ENCODE measurements around the gene RNF180.

The RNF180 gene

GRCh38 chr5:64417390-64417789, 251.7 kb downstream of the RNF180 start:
- H3K27ac ChIP-seq = no peak overlapping the region
- H3K9me3 ChIP-seq = no peaks in the 10 kb centered on the region
- no peaks in the 10 kb centered on the region for H3K4me1 ChIP-seq (ENCODE audit: control insufficient read depth in 1 of 2, insufficient read depth in 1 of 2, low read depth in 1 of 2, low read length in 1 of 2)
- H3K4me3 ChIP-seq (ENCODE audit: low read depth in 1 of 2, low read length in 1 of 2) = no peak overlapping the region
- H3K27me3 ChIP-seq = no peaks in the 10 kb centered on the region
- TF ChIP-seq CTCF (IDR thresholded peaks at IDR 0.05) = no peak
- H3K36me3 ChIP-seq = no peaks in the 10 kb centered on the region

GRCh38 chr5:64418013-64418412, 252.4 kb downstream of the RNF180 start:
- Histone ChIP-seq H3K4me3 (ENCODE audit: low read depth in 1 of 2, low read length in 1 of 2) (no peak overlapping the region), H3K27ac (no peak overlapping the region), H3K4me1 (ENCODE audit: control insufficient read depth in 1 of 2, insufficient read depth in 1 of 2, low read depth in 1 of 2, low read length in 1 of 2) (no peaks in the 10 kb centered on the region), H3K27me3 (no peaks in the 10 kb centered on the region), H3K36me3 (no peaks in the 10 kb centered on the region), H3K9me3 (no peaks in the 10 kb centered on the region)
- TF ChIP-seq CTCF (IDR thresholded peaks at IDR 0.05) = no peak

Measured in neutrophil (primary cell).